Mesendoderm (in vitro differentiated cells): ENCODE measurements around the gene ERC1.
"Not testable (repeated sequence)": the region's sequence is repeated elsewhere in the genome, so short reads cannot be mapped to it uniquely, and the experiment has no call there.

Experiments used
- DNase-seq: peaks from one replicate; pipeline ENCODE4 v3.0.0; 2013
- H2AK5ac ChIP-seq: 2 replicates; pipeline ENCODE4 v1.6.1; 2013; ENCODE audit warnings: low read length, inconsistent platforms
- H2BK120ac ChIP-seq: 2 replicates; pipeline ENCODE4 v1.6.1; 2013; ENCODE audit warnings: low read depth, mild to moderate bottlenecking, low read length, moderate library complexity, mixed read lengths
- H2BK15ac ChIP-seq: replicated peaks from 2 replicates; pipeline ENCODE4 v1.6.1; 2013; ENCODE audit warnings: low read depth, mild to moderate bottlenecking, moderate library complexity
- H2BK5ac ChIP-seq: 2 replicates; pipeline ENCODE4 v1.6.1; 2013; ENCODE audit warnings: low read length, inconsistent platforms
- H3K18ac ChIP-seq: 2 replicates; pipeline ENCODE4 v1.6.1; 2013; ENCODE audit warnings: mild to moderate bottlenecking, low read length, mixed read lengths
- H3K23ac ChIP-seq: one replicate; pipeline ENCODE4 v1.6.1; 2013; ENCODE audit warnings: low read length
- H3K27ac ChIP-seq: 2 replicates; pipeline ENCODE4 v1.5.1; 2013; ENCODE audit warnings: low read depth, mild to moderate bottlenecking, inconsistent platforms, low read length, moderate library complexity
- H3K27me3 ChIP-seq: 2 replicates; pipeline ENCODE4 v1.6.1; 2013; ENCODE audit warnings: low read length, control low read depth, mild to moderate bottlenecking, inconsistent platforms; ENCODE audit not compliant: insufficient read depth, poor library complexity
- H3K36me3 ChIP-seq: 2 replicates; pipeline ENCODE4 v1.6.1; 2013; ENCODE audit warnings: low read length, inconsistent platforms; ENCODE audit not compliant: control insufficient read depth, insufficient read depth
- H3K4ac ChIP-seq: one replicate; pipeline ENCODE4 v1.6.1; 2013; ENCODE audit warnings: low read depth, mild to moderate bottlenecking, low read length, moderate library complexity
- H3K4me1 ChIP-seq: 2 replicates; pipeline ENCODE4 v1.6.1; 2013; ENCODE audit warnings: low read depth, low read length, inconsistent platforms; ENCODE audit not compliant: control insufficient read depth
- H3K4me2 ChIP-seq: 2 replicates; pipeline ENCODE4 v1.6.1; 2013; ENCODE audit warnings: low read length
- H3K4me3 ChIP-seq: 2 replicates; pipeline ENCODE4 v1.5.1; 2013; ENCODE audit warnings: mild to moderate bottlenecking, low read length
- H3K56ac ChIP-seq: one replicate; pipeline ENCODE4 v1.6.1; 2013; ENCODE audit warnings: low read length
- H3K79me1 ChIP-seq: 2 replicates; pipeline ENCODE4 v1.6.1; 2013; ENCODE audit warnings: low read length, inconsistent platforms
- H3K79me2 ChIP-seq: 2 replicates; pipeline ENCODE4 v1.6.1; 2013; ENCODE audit warnings: mild to moderate bottlenecking, low read length; ENCODE audit not compliant: control insufficient read depth, insufficient read depth
- H3K9ac ChIP-seq: 2 replicates; pipeline ENCODE4 v1.6.1; 2013; ENCODE audit warnings: low read length, inconsistent platforms
- H4K5ac ChIP-seq: one replicate; pipeline ENCODE4 v1.6.1; 2013; ENCODE audit warnings: low read length
- H4K8ac ChIP-seq: one replicate; pipeline ENCODE4 v1.6.1; 2013; ENCODE audit warnings: low read depth, mild to moderate bottlenecking, control low read depth, low read length, moderate library complexity
- WGBS: extraction: QIAGEN DNeasy Blood & Tissue Kit; methylation state at CpG from one replicate; pipeline ENCODE4 v1.1.7; 2013; ENCODE audit warnings: low lambda C conversion rate, missing lambda C conversion rate; ENCODE audit not compliant: insufficient coverage; ENCODE audit errors: extremely low coverage; 5-methylcytosine and 5-hydroxymethylcytosine counted together

Gene ERC1

GRCh38 chr12:1338483-1339177 is 347.6 kb downstream of the ERC1 start:
- H4K5ac ChIP-seq, result no peak overlapping the region
- no peak overlapping the region for H3K27ac ChIP-seq
- H2AK5ac ChIP-seq, result no peak overlapping the region
- no peak overlapping the region for H2BK120ac ChIP-seq
- H2BK15ac ChIP-seq, result no peak overlapping the region
- no peak overlapping the region for H3K23ac ChIP-seq
- no peak overlapping the region for H3K4me2 ChIP-seq
- H3K4me3 ChIP-seq, result no peak overlapping the region
- H3K4me1 ChIP-seq, result no peaks in the 10 kb centered on the region
- H3K18ac ChIP-seq, result no peak overlapping the region
- no peaks in the 10 kb centered on the region for H3K36me3 ChIP-seq
- no peaks in the 10 kb centered on the region for H3K27me3 ChIP-seq
- no peaks in the 10 kb centered on the region for H3K79me1 ChIP-seq
- no peak overlapping the region for H3K9ac ChIP-seq
- H3K79me2 ChIP-seq, result no peaks in the 10 kb centered on the region
- no peak overlapping the region for H3K4ac ChIP-seq
- no peak overlapping the region for H2BK5ac ChIP-seq
- no peak overlapping the region for H3K56ac ChIP-seq
- no peak for DNase-seq
- WGBS, result no CpG with 5 or more reads among the region's 10 CpGs
- H4K8ac ChIP-seq, result no peak overlapping the region

- not testable (repeated sequence) for H3K79me1 ChIP-seq, H3K23ac ChIP-seq, H3K18ac ChIP-seq, H3K79me2 ChIP-seq, H2BK15ac ChIP-seq, H3K4ac ChIP-seq, H3K9ac ChIP-seq, H3K27ac ChIP-seq, H3K4me2 ChIP-seq, H3K36me3 ChIP-seq, H3K4me3 ChIP-seq, H3K4me1 ChIP-seq, H2AK5ac ChIP-seq, H3K27me3 ChIP-seq, H2BK5ac ChIP-seq, H3K56ac ChIP-seq, DNase-seq, H4K8ac ChIP-seq, H4K5ac ChIP-seq, H2BK120ac ChIP-seq
- WGBS, result no CpG with 5 or more reads among the region's 8 CpGs
Measured at GRCh38 chr12:1339178-1339541, 348.1 kb downstream of the ERC1 start.

GRCh38 chr12:1339618-1340319 is 348.7 kb downstream of the ERC1 start:
- no peak overlapping the region for H3K4me3 ChIP-seq
- no CpG with 5 or more reads among the region's 7 CpGs for WGBS

GRCh38 chr12:1341270-1341669 is 350.2 kb downstream of the ERC1 start:
- H3K4me2 ChIP-seq, H3K27ac ChIP-seq, H4K5ac ChIP-seq, H3K79me1 ChIP-seq, H3K4me3 ChIP-seq, H2BK120ac ChIP-seq, H2AK5ac ChIP-seq, H3K27me3 ChIP-seq, H3K4ac ChIP-seq, H2BK15ac ChIP-seq, H3K23ac ChIP-seq, H3K4me1 ChIP-seq, DNase-seq, H4K8ac ChIP-seq, H3K9ac ChIP-seq, H3K18ac ChIP-seq, H3K79me2 ChIP-seq, H2BK5ac ChIP-seq, H3K56ac ChIP-seq, H3K36me3 ChIP-seq: not testable (repeated sequence)
- WGBS, result no CpG with 5 or more reads among the region's 6 CpGs

More at GRCh38 chr12:1339618-1340319, 348.7 kb downstream of the ERC1 start:
- Histone ChIP-seq H3K79me1 (no peaks in the 10 kb centered on the region), H3K18ac (no peak overlapping the region), H3K4me2 (no peak overlapping the region), H3K79me2 (no peaks in the 10 kb centered on the region), H2BK5ac (no peak overlapping the region), H3K27me3 (no peaks in the 10 kb centered on the region), H3K56ac (no peak overlapping the region), H3K23ac (no peak overlapping the region), H4K8ac (no peak overlapping the region), H3K27ac (no peak overlapping the region), H4K5ac (no peak overlapping the region), H3K4me1 (no peaks in the 10 kb centered on the region), H2BK15ac (no peak overlapping the region), H2AK5ac (no peak overlapping the region), H3K4ac (no peak overlapping the region), H3K9ac (no peak overlapping the region), H3K36me3 (no peaks in the 10 kb centered on the region), H2BK120ac (no peak overlapping the region)
- no peak for DNase-seq

- H3K18ac ChIP-seq, result no peak overlapping the region
- H3K56ac ChIP-seq, result no peak overlapping the region
- no peak overlapping the region for H3K27ac ChIP-seq
- no peak overlapping the region for H2BK120ac ChIP-seq
- H3K9ac ChIP-seq, result no peak overlapping the region
- H3K4me1 ChIP-seq, result no peaks in the 10 kb centered on the region
- H3K4ac ChIP-seq, result no peak overlapping the region
- H2BK5ac ChIP-seq, result no peak overlapping the region
- no peak overlapping the region for H3K23ac ChIP-seq
- H3K79me1 ChIP-seq, result no peaks in the 10 kb centered on the region
- no CpG with 5 or more reads among the region's 6 CpGs for WGBS
- no peaks in the 10 kb centered on the region for H3K27me3 ChIP-seq
- H2AK5ac ChIP-seq, result no peak overlapping the region
- no peaks in the 10 kb centered on the region for H3K79me2 ChIP-seq
- H4K8ac ChIP-seq, result no peak overlapping the region
- no peak overlapping the region for H4K5ac ChIP-seq
- H3K4me3 ChIP-seq, result no peak overlapping the region
- H3K36me3 ChIP-seq, result no peaks in the 10 kb centered on the region
- H3K4me2 ChIP-seq, result no peak overlapping the region
- no peak overlapping the region for H2BK15ac ChIP-seq
- DNase-seq, result no peak
Measured at GRCh38 chr12:1343422-1343821, 352.4 kb downstream of the ERC1 start.
